Breast epithelium (tissue), 4 donors: ENCODE measurements around the gene MINAR1. TPM values are rescaled to one million over a fixed set of nuclear protein-coding genes. Genes with fewer than 3 reads are reported as not detected.
"Not testable (repeated sequence)": the region's sequence is repeated elsewhere in the genome, so short reads cannot be mapped to it uniquely, and the experiment has no call there.

Experiments
- DNase-seq, 2 donors: peaks; one replicate each; pipeline ENCODE4 v3.0.0-alpha.2; 2019; ENCODE audit warnings: low spot score in 2 of 2
- H3K27ac ChIP-seq, 2 donors: fragments of 200-600 bp; sonication (generic) in 1 of 2; one replicate each; pipeline ENCODE4 v1.5.1; 2016 to 2019; ENCODE audit warnings: mild to moderate bottlenecking in 1 of 2
- H3K27me3 ChIP-seq, 2 donors: fragments of 200-600 bp; sonication (generic) in 1 of 2; one replicate each; pipeline versions ENCODE4 v1.5.1 to v1.6.0; 2017 to 2019; ENCODE audit warnings: control low read depth in 1 of 2, mild to moderate bottlenecking in 1 of 2
- H3K36me3 ChIP-seq: fragments of 200-600 bp; one replicate; pipeline ENCODE4 v1.5.1; 2019
- H3K4me1 ChIP-seq, 2 donors: fragments of 200-600 bp; sonication (generic); one replicate each; pipeline ENCODE4 v1.5.1; 2016 to 2019; ENCODE audit warnings: control low read depth in 1 of 2
- H3K4me3 ChIP-seq, 3 donors: fragments of 200-600 bp; sonication (generic); 1 replicate in 2 of 3; 2 replicates in 1 of 3; pipeline ENCODE4 v1.5.1; 2016 to 2019; ENCODE audit warnings: mild to moderate bottlenecking in 3 of 3, moderate library complexity in 2 of 3
- H3K9me3 ChIP-seq, 2 donors: fragments of 200-600 bp; sonication (generic) in 1 of 2; one replicate each; pipeline ENCODE4 v1.5.1; 2016 to 2019; ENCODE audit warnings: control low read depth in 1 of 2
- CTCF ChIP-seq, 3 donors: fragments of 450-650 bp; IDR thresholded peaks; one replicate each; pipeline ENCODE4 v1.5.1; 2016 to 2017; ENCODE audit warnings: antibody characterized with exemption in 3 of 3, mild to moderate bottlenecking in 3 of 3, moderate library complexity in 3 of 3
- POLR2A ChIP-seq: fragments of 450-650 bp; IDR thresholded peaks from one replicate; pipeline ENCODE4 v1.6.1; 2016; ENCODE audit warnings: antibody characterized with exemption, mild to moderate bottlenecking, moderate library complexity
- POLR2AphosphoS5 ChIP-seq, 3 donors: sonication (generic); formaldehyde crosslinking; IDR thresholded peaks; one replicate each; pipeline ENCODE4 v1.6.1; 2017; ENCODE audit warnings: antibody characterized with exemption in 3 of 3
- intact Hi-C: fragments of 100-400 bp; cut with DNase I; formaldehyde crosslinking; loops from one replicate; pipeline ENCODE4 v1.15.1; 2023; ENCODE audit warnings: low total_unique reads
- total RNA-seq, 3 donors: library from RNA; depleted of rRNA; stranded (reverse); fragments of >200 nt; gene quantifications; one replicate each; pipeline ENCODE4 v1.1.0, GENCODE V29; 2016

MINAR1 gene
- total RNA-seq, 3 donors from 2014 or later = 0.16 to 1.0 (median 0.66) TPM

- intact Hi-C loops = no loop called here
- H3K4me1 ChIP-seq = no peaks in the 10 kb centered on the region
- no peak for DNase-seq
- H3K4me3 ChIP-seq = no peak overlapping the region
- H3K27ac ChIP-seq = no peak overlapping the region
- H3K36me3 ChIP-seq = no peaks in the 10 kb centered on the region
- TF ChIP-seq CTCF (IDR thresholded peaks at IDR 0.05) (no peak), POLR2A (no peak), POLR2AphosphoS5 (IDR thresholded peaks at IDR 0.05) (no peak)
- no peaks in the 10 kb centered on the region for H3K27me3 ChIP-seq
- H3K9me3 ChIP-seq = no peaks in the 10 kb centered on the region
Observed at GRCh38 chr15:79418693-79419279, 13.3 kb upstream of the MINAR1 start.

- TF ChIP-seq POLR2A = no peak
- TF ChIP-seq POLR2AphosphoS5 (IDR thresholded peaks at IDR 0.05) = no peak
- TF ChIP-seq CTCF (IDR thresholded peaks at IDR 0.05) = no peak
- Histone ChIP-seq H3K27me3 (peaks cover 0 to 29% of the 10 kb centered on the region in 2 donors), H3K27ac (no peak overlapping the region), H3K36me3 (no peaks in the 10 kb centered on the region), H3K4me1 (no peaks in the 10 kb centered on the region), H3K4me3 (no peak overlapping the region), H3K9me3 (no peaks in the 10 kb centered on the region)
- intact Hi-C loops = no loop called here
- no peak for DNase-seq
Observed at GRCh38 chr15:79425591-79426295, 6.4 kb upstream of the MINAR1 start.

GRCh38 chr15:79426899-79427298 is 5.2 kb upstream of the MINAR1 start:
- H3K27me3 ChIP-seq = peaks cover 0 to 41% of the 10 kb centered on the region in 2 donors
- H3K4me3 ChIP-seq, H3K27ac ChIP-seq, intact Hi-C loops, H3K36me3 ChIP-seq, H3K9me3 ChIP-seq, H3K4me1 ChIP-seq, DNase-seq: not testable (repeated sequence)

- Histone ChIP-seq H3K4me1 (no peaks in the 10 kb centered on the region), H3K4me3 (no peak overlapping the region), H3K27ac (no peak overlapping the region), H3K27me3 (peaks cover 0 to 52% of the 10 kb centered on the region in 2 donors), H3K9me3 (no peaks in the 10 kb centered on the region), H3K36me3 (no peaks in the 10 kb centered on the region)
- no peak for TF ChIP-seq CTCF (IDR thresholded peaks at IDR 0.05)
- no peak for TF ChIP-seq POLR2AphosphoS5 (IDR thresholded peaks at IDR 0.05)
- no peak for TF ChIP-seq POLR2A
- no peak for DNase-seq
- intact Hi-C loops = no loop called here
Observed at GRCh38 chr15:79427781-79428598, 4.1 kb upstream of the MINAR1 start.

GRCh38 chr15:79430901-79431635 is 1.1 kb upstream of the MINAR1 start:
- H3K4me1 ChIP-seq = no peaks in the 10 kb centered on the region
- no peaks in the 10 kb centered on the region for H3K9me3 ChIP-seq
- no peak for TF ChIP-seq CTCF (IDR thresholded peaks at IDR 0.05)
- TF ChIP-seq POLR2A = no peak
- no peaks in the 10 kb centered on the region for H3K36me3 ChIP-seq
- H3K27me3 ChIP-seq = peaks cover 0 to 52% of the 10 kb centered on the region in 2 donors
- no peak for DNase-seq
- intact Hi-C loops = no loop called here
- peak overlapping the region; percentile 45 to 65 (median 48) for H3K4me3 ChIP-seq
- no peak overlapping the region for H3K27ac ChIP-seq
